ENCODE results near the gene CDH8.

GRCh38 chr16:61871837-61872777 lies 164.1 kb downstream of the CDH8 start:
- TF ChIP-seq CTCF (conservative IDR thresholded peaks at IDR 0.05; ENCODE audit: low read length) (no peak), EZH2phosphoT487 (IDR thresholded peaks at IDR 0.05; ENCODE audit: borderline replicate concordance, low read depth, low read length) (no peak)
